ENCODE measurements around the gene CD207. TPM values are rescaled to one million over a fixed set of nuclear protein-coding genes. Genes with fewer than 3 reads are reported as not detected.

CD207 gene
- total RNA-seq, 1 donor from 2014 or later = not detected

DNA sequence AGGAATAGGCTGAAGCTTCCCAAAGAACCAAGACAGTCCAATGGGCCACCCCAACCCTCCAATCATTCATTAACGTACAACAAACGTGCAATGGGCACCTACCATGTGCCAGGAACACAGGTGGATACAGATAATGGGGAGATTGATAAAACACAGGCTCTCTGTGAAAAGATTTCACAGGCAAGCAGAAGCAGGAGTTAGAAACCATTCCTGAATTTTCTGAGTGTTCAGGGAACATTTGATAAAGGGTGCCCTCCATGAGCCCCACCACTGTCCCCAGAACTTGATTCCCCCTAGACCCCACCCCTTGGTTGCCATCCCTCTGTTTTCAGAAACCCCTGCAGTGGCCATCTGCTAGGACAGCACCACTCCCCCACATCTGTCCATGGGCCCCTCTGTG, 1.5 kb downstream of the CD207 start:
- H3K27me3 Mint-ChIP-seq (ENCODE audit: low read depth) = peaks cover 83% of the 10 kb centered on the region
- no peaks in the 10 kb centered on the region for H3K9me3 Mint-ChIP-seq
- no peak overlapping the region for H3K27ac Mint-ChIP-seq
- no peak overlapping the region for H3K4me3 Mint-ChIP-seq
- no peak for DNase-seq (ENCODE audit: low spot score in 2 of 2, unreplicated experiment in 2 of 2)
- no peaks in the 10 kb centered on the region for H3K4me1 Mint-ChIP-seq
- TF ChIP-seq, protein P1, sequence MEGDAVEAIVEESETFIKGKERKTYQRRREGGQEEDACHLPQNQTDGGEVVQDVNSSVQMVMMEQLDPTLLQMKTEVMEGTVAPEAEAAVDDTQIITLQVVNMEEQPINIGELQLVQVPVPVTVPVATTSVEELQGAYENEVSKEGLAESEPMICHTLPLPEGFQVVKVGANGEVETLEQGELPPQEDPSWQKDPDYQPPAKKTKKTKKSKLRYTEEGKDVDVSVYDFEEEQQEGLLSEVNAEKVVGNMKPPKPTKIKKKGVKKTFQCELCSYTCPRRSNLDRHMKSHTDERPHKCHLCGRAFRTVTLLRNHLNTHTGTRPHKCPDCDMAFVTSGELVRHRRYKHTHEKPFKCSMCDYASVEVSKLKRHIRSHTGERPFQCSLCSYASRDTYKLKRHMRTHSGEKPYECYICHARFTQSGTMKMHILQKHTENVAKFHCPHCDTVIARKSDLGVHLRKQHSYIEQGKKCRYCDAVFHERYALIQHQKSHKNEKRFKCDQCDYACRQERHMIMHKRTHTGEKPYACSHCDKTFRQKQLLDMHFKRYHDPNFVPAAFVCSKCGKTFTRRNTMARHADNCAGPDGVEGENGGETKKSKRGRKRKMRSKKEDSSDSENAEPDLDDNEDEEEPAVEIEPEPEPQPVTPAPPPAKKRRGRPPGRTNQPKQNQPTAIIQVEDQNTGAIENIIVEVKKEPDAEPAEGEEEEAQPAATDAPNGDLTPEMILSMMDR (IDR thresholded peaks at IDR 0.05; ENCODE audit: unreplicated experiment) = no peak
- H3K36me3 Mint-ChIP-seq = no peaks in the 10 kb centered on the region

DNA sequence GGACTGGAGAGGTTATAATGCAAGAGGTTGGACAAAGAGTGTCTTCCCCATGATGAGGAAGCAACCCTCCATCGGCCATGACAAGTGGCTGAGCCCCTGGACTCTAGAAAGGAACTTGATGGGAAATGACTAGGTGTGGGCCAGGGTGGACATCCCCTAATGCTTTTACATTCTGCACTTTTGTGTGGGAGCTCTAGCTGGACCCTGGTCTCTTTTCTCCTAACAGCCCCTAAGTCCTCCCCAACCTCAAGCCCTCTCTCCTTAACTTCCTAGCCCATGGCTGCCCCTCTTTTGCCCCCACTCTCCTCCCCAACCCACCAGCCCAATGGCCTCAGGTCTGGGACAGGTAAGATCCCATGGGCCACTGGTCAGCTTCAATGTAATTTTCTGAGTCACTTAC, 2.4 kb downstream of the CD207 start:
- Mint-ChIP-seq H3K36me3 (no peaks in the 10 kb centered on the region), H3K27ac (no peak overlapping the region), H3K4me3 (no peak overlapping the region), H3K9me3 (no peaks in the 10 kb centered on the region), H3K4me1 (no peaks in the 10 kb centered on the region), H3K27me3 (ENCODE audit: low read depth) (peaks cover 81% of the 10 kb centered on the region)
- TF ChIP-seq, protein P1 (IDR thresholded peaks at IDR 0.05; ENCODE audit: unreplicated experiment) = no peak
- DNase-seq (ENCODE audit: low spot score in 2 of 2, unreplicated experiment in 2 of 2) = no peak

DNA sequence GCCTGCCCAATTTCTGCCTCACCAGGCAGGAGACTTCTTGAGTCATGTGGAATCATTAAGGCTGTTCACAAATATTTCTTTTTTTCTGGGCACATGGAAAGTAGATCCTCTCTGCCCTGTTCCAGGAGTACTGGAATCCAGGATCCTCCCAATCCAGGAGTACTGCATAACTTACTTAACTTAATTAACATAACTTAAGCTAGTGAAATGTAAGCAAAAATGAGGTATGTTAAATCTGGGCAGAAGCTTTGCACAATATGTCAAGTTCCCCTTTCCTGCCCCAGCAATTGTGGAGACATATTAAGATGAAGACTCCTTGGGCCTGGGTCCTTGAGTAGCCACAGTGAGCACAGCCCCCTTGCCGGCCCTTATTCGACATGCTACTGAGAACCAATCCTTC, 3.2 kb downstream of the CD207 start:
- Mint-ChIP-seq H3K9me3 (no peaks in the 10 kb centered on the region), H3K27me3 (ENCODE audit: low read depth) (peaks cover 81% of the 10 kb centered on the region)
- no peak for DNase-seq (ENCODE audit: low spot score in 2 of 2, unreplicated experiment in 2 of 2)

DNA sequence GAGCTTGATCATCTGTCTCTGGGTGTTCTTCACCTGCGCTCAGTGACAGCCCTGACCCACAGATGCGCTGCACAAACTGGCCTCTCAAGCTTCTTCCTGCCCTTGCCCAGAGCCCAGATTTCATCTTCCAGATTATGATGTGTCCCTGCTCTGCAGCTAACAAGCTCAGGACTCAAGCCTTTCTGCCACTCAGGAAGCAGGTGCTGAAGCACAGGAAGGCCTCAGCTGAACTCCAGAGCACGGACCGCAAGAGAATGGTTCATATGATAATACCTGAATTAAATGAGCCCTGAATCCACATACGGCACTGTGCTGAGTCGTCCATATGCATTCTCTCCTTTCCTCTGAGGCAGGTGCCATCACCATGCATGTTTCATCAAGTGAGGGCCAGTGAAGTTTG, 3.8 kb downstream of the CD207 start:
- DNase-seq (ENCODE audit: low spot score in 2 of 2, unreplicated experiment in 2 of 2) = no peak
- TF ChIP-seq, protein P1 (IDR thresholded peaks at IDR 0.05; ENCODE audit: unreplicated experiment) = no peak
- Mint-ChIP-seq H3K27ac (no peak overlapping the region), H3K27me3 (ENCODE audit: low read depth) (peaks cover 80% of the 10 kb centered on the region), H3K4me3 (no peak overlapping the region), H3K36me3 (no peaks in the 10 kb centered on the region), H3K4me1 (peaks cover 3% of the 10 kb centered on the region), H3K9me3 (no peaks in the 10 kb centered on the region)

More for the DNA sequence above, 3.2 kb downstream of the CD207 start:
- H3K36me3 Mint-ChIP-seq = no peaks in the 10 kb centered on the region
- no peaks in the 10 kb centered on the region for H3K4me1 Mint-ChIP-seq
- H3K27ac Mint-ChIP-seq = no peak overlapping the region
- no peak overlapping the region for H3K4me3 Mint-ChIP-seq
- TF ChIP-seq, protein P1 (IDR thresholded peaks at IDR 0.05; ENCODE audit: unreplicated experiment) = no peak

DNA sequence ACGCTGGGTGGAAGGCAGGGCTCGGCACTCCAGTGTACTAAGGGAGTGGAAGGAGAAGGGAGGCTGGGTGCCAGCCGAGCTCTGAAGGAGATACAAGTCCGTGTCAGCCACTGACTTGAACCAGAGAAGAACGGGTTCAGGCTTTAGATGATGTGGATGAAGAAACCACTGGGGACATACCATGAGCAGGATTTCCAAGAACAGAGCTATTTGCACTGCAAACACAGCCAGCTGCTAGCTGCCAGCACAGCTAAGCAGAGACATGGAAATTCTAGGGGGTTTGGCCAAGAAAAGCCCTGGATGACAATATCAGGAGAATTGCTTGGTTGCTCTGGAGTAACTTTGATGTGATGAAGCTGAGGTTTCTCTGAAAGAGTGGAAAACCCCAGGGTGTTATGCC, 5.2 kb downstream of the CD207 start:
- Mint-ChIP-seq H3K4me3 (no peak overlapping the region), H3K27me3 (ENCODE audit: low read depth) (peaks cover 71% of the 10 kb centered on the region), H3K27ac (no peak overlapping the region), H3K9me3 (no peaks in the 10 kb centered on the region), H3K36me3 (no peaks in the 10 kb centered on the region), H3K4me1 (peaks cover 4% of the 10 kb centered on the region)
- DNase-seq (ENCODE audit: low spot score in 2 of 2, unreplicated experiment in 2 of 2) = no peak
- TF ChIP-seq, protein P1 (IDR thresholded peaks at IDR 0.05; ENCODE audit: unreplicated experiment) = no peak

DNA sequence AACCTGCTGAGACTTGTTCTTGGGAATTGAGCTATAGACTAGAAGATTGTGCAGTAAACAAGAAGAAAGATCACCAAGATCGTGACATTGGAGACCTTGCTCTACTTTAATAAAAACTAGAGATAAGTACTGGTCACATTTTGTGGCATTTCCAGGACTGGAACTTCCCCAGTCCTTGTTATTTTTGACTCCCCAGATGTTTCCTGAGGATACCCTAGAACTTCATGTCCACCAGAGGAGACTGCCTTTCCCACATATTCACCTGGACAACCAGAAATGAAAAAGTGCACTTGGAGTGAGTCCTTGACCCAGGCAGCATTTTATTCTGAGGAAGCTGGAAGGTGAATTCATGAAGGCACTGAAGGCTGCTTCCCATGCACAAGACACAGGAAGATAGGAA, 5.7 kb downstream of the CD207 start:
- no peak for DNase-seq (ENCODE audit: low spot score in 2 of 2, unreplicated experiment in 2 of 2)
- H3K4me1 Mint-ChIP-seq = peaks cover 4% of the 10 kb centered on the region
- no peaks in the 10 kb centered on the region for H3K9me3 Mint-ChIP-seq
- no peak overlapping the region for H3K27ac Mint-ChIP-seq
- no peaks in the 10 kb centered on the region for H3K36me3 Mint-ChIP-seq
- TF ChIP-seq, protein P1 (IDR thresholded peaks at IDR 0.05; ENCODE audit: unreplicated experiment) = no peak
- H3K4me3 Mint-ChIP-seq = no peak overlapping the region
- H3K27me3 Mint-ChIP-seq (ENCODE audit: low read depth) = peaks cover 70% of the 10 kb centered on the region

Data from mesothelial cell of epicardium (in vitro differentiated cells).